ENCODE results near the gene CLASP1.

The CLASP1 gene

GRCh38 chr2:121530212-121530705 lies 119.0 kb downstream of the CLASP1 start:
- Histone ChIP-seq H3K9me3 (ENCODE audit: low read length) (no peaks in the 10 kb centered on the region), H3K4me3 (ENCODE audit: low read length) (peak overlapping the region; percentile 82), H3K27me3 (ENCODE audit: insufficient read depth, low read length) (no peaks in the 10 kb centered on the region), H3K36me3 (ENCODE audit: insufficient read depth, low read length) (peaks cover 10% of the 10 kb centered on the region), H2AFZ (ENCODE audit: low read depth, low read length) (peak overlapping the region; percentile 27), H3K4me1 (ENCODE audit: insufficient read depth, low read length) (peaks cover 35% of the 10 kb centered on the region)

- Histone ChIP-seq H3K36me3 (ENCODE audit: insufficient read depth, low read length) (peaks cover 14% of the 10 kb centered on the region), H3K4me1 (ENCODE audit: insufficient read depth, low read length) (peaks cover 35% of the 10 kb centered on the region), H2AFZ (ENCODE audit: low read depth, low read length) (peak overlapping the region; percentile 27), H3K4me3 (ENCODE audit: low read length) (peak overlapping the region; percentile 82), H3K27me3 (ENCODE audit: insufficient read depth, low read length) (no peaks in the 10 kb centered on the region), H3K9me3 (ENCODE audit: low read length) (no peaks in the 10 kb centered on the region)
Observed at GRCh38 chr2:121529439-121530211, 119.6 kb downstream of the CLASP1 start.

GRCh38 chr2:121527009-121527682 lies 122.1 kb downstream of the CLASP1 start:
- no peak overlapping the region for H2AFZ ChIP-seq (ENCODE audit: low read depth, low read length)
- no peaks in the 10 kb centered on the region for H3K9me3 ChIP-seq (ENCODE audit: low read length)
- H3K4me3 ChIP-seq (ENCODE audit: low read length) = no peak overlapping the region
- H3K36me3 ChIP-seq (ENCODE audit: insufficient read depth, low read length) = peaks cover 25% of the 10 kb centered on the region
- peaks cover 16% of the 10 kb centered on the region for H3K4me1 ChIP-seq (ENCODE audit: insufficient read depth, low read length)
- H3K27me3 ChIP-seq (ENCODE audit: insufficient read depth, low read length) = no peaks in the 10 kb centered on the region

DNA sequence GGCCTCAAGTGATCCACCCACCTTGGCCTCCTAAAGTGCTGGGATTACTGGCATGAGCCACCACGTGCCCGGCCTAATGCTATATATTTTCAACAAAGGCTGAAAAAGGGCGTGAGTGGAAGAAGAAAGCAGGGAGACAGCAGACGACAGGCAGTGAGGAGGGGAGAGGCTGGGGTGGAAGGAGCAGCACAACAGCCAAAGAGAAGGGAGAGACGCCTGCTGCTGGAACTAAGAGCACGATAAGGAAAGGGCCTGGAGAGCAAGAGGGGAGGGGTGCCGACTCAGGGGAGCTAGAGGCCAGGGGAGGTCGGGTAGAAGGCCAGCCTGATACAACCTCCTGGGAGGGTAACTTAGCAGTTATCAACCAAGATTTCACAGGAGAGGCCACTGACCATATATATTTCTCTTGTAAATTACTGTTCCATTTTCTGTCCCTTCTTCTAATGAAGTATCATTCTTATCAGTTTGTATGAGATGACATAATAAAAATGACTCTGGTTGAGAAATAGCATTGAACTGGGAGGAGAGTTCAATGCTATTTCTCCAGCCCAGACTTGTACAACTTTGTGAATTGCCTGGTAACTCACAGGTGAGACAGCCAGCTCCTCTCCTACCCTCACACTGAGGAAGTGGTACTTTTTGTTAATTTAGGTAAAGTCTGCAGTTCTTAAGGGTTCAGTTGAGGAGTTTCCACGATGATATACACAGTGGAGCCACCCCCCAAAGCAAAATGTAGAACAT lies 124.4 kb downstream of the CLASP1 start:
- Histone ChIP-seq H3K9me3 (ENCODE audit: low read length) (no peaks in the 10 kb centered on the region), H3K4me1 (ENCODE audit: insufficient read depth, low read length) (peaks cover 35% of the 10 kb centered on the region), H3K4me3 (ENCODE audit: low read length) (no peak overlapping the region), H2AFZ (ENCODE audit: low read depth, low read length) (no peak overlapping the region), H3K36me3 (ENCODE audit: insufficient read depth, low read length) (peaks cover 30% of the 10 kb centered on the region), H3K27me3 (ENCODE audit: insufficient read depth, low read length) (no peaks in the 10 kb centered on the region)

DNA sequence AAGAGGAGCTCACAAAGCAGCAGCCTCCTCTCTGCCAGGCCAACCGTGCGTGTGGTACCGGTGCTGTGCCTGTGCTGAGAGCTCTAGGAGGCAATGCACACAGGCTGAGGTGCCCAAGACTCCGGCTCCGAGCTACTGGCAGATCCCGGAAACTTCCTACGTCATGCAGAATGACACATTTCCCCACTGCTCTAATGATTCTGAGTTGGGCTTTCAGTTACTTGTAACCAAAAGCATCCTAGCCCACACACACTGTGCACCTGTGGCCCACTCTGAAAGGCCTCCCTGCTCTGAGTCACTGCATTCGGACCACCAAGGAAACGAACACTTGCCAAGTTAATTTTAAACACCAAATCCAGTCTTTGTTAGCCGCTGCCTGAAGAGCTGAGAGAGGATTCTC lies 127.9 kb downstream of the CLASP1 start:
- Histone ChIP-seq H3K27me3 (ENCODE audit: insufficient read depth, low read length) (no peaks in the 10 kb centered on the region), H3K9me3 (ENCODE audit: low read length) (no peaks in the 10 kb centered on the region), H3K4me1 (ENCODE audit: insufficient read depth, low read length) (peaks cover 34% of the 10 kb centered on the region), H3K4me3 (ENCODE audit: low read length) (no peak overlapping the region), H3K36me3 (ENCODE audit: insufficient read depth, low read length) (peaks cover 36% of the 10 kb centered on the region), H2AFZ (ENCODE audit: low read depth, low read length) (no peak overlapping the region)

- H3K4me1 ChIP-seq (ENCODE audit: insufficient read depth, low read length) = peaks cover 34% of the 10 kb centered on the region
- no peak overlapping the region for H2AFZ ChIP-seq (ENCODE audit: low read depth, low read length)
- no peak overlapping the region for H3K4me3 ChIP-seq (ENCODE audit: low read length)
- H3K9me3 ChIP-seq (ENCODE audit: low read length) = no peaks in the 10 kb centered on the region
- H3K36me3 ChIP-seq (ENCODE audit: insufficient read depth, low read length) = peaks cover 38% of the 10 kb centered on the region
- no peaks in the 10 kb centered on the region for H3K27me3 ChIP-seq (ENCODE audit: insufficient read depth, low read length)
Observed at GRCh38 chr2:121520641-121520994, 128.6 kb downstream of the CLASP1 start.

- H3K9me3 ChIP-seq (ENCODE audit: low read length) = no peaks in the 10 kb centered on the region
- no peaks in the 10 kb centered on the region for H3K27me3 ChIP-seq (ENCODE audit: insufficient read depth, low read length)
- peaks cover 39% of the 10 kb centered on the region for H3K36me3 ChIP-seq (ENCODE audit: insufficient read depth, low read length)
- H3K4me3 ChIP-seq (ENCODE audit: low read length) = no peak overlapping the region
- H2AFZ ChIP-seq (ENCODE audit: low read depth, low read length) = no peak overlapping the region
- peaks cover 34% of the 10 kb centered on the region for H3K4me1 ChIP-seq (ENCODE audit: insufficient read depth, low read length)
Observed at GRCh38 chr2:121519732-121520640, 129.3 kb downstream of the CLASP1 start.

DNA sequence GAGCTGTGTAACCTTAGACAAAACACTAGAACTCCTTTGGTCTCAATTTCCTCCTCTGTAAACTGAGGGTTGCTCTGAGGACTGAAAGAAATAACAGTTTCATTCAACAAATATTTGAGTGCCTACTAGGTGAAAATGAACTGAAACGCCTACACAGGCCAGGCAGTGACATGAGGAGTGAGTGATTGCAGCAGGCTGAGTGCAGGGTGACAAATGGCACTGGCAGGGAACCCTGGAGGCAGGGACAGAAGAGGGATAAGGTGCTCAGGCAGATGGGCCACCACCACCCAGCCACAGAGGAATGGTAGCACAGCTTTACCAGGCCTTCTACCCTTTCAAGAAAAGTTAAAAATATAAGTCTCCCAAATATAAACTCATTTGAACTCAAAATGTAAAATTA lies 130.1 kb downstream of the CLASP1 start:
- H3K4me3 ChIP-seq (ENCODE audit: low read length) = no peak overlapping the region
- H2AFZ ChIP-seq (ENCODE audit: low read depth, low read length) = no peak overlapping the region
- H3K36me3 ChIP-seq (ENCODE audit: insufficient read depth, low read length) = peaks cover 44% of the 10 kb centered on the region
- no peaks in the 10 kb centered on the region for H3K27me3 ChIP-seq (ENCODE audit: insufficient read depth, low read length)
- peaks cover 34% of the 10 kb centered on the region for H3K4me1 ChIP-seq (ENCODE audit: insufficient read depth, low read length)
- H3K9me3 ChIP-seq (ENCODE audit: low read length) = no peaks in the 10 kb centered on the region

GRCh38 chr2:121513597-121514333 lies 135.5 kb downstream of the CLASP1 start:
- peaks cover under 1% of the 10 kb centered on the region for H3K4me1 ChIP-seq (ENCODE audit: insufficient read depth, low read length)
- H3K36me3 ChIP-seq (ENCODE audit: insufficient read depth, low read length) = peaks cover 45% of the 10 kb centered on the region
- H3K9me3 ChIP-seq (ENCODE audit: low read length) = no peaks in the 10 kb centered on the region
- H3K4me3 ChIP-seq (ENCODE audit: low read length) = no peak overlapping the region
- no peaks in the 10 kb centered on the region for H3K27me3 ChIP-seq (ENCODE audit: insufficient read depth, low read length)
- no peak overlapping the region for H2AFZ ChIP-seq (ENCODE audit: low read depth, low read length)

GRCh38 chr2:121510857-121511256 lies 138.4 kb downstream of the CLASP1 start:
- no peak overlapping the region for H3K4me3 ChIP-seq (ENCODE audit: low read length)

GRCh38 chr2:121506621-121507020 lies 142.6 kb downstream of the CLASP1 start:
- peaks cover 6% of the 10 kb centered on the region for H3K4me1 ChIP-seq (ENCODE audit: insufficient read depth, low read length)
- no peaks in the 10 kb centered on the region for H3K27me3 ChIP-seq (ENCODE audit: insufficient read depth, low read length)
- no peak overlapping the region for H2AFZ ChIP-seq (ENCODE audit: low read depth, low read length)
- H3K36me3 ChIP-seq (ENCODE audit: insufficient read depth, low read length) = peaks cover 20% of the 10 kb centered on the region
- no peaks in the 10 kb centered on the region for H3K9me3 ChIP-seq (ENCODE audit: low read length)
- no peak overlapping the region for H3K4me3 ChIP-seq (ENCODE audit: low read length)

More at GRCh38 chr2:121510857-121511256, 138.4 kb downstream of the CLASP1 start:
- Histone ChIP-seq H3K4me1 (ENCODE audit: insufficient read depth, low read length) (no peaks in the 10 kb centered on the region), H3K36me3 (ENCODE audit: insufficient read depth, low read length) (peaks cover 38% of the 10 kb centered on the region), H3K9me3 (ENCODE audit: low read length) (no peaks in the 10 kb centered on the region), H3K27me3 (ENCODE audit: insufficient read depth, low read length) (no peaks in the 10 kb centered on the region), H2AFZ (ENCODE audit: low read depth, low read length) (no peak overlapping the region)
